ENCODE measurements around the gene JPH4. TPM values are rescaled to one million over a fixed set of nuclear protein-coding genes. Genes with fewer than 3 reads are reported as not detected.

Gene JPH4
- total and polyA plus RNA-seq, 2 of the 8 experiments (the other 6 are each of a cell fraction or from before 2014, with no cell fraction given) = 23.9 to 46.7 TPM

- no peak for TF ChIP-seq CHD7 (IDR thresholded peaks at IDR 0.05; ENCODE audit: insufficient replicate concordance, low read length)
- no peak for TF ChIP-seq SP2 (IDR thresholded peaks at IDR 0.05; ENCODE audit: low read length)
- TF ChIP-seq EP300 (IDR thresholded peaks at IDR 0.05; ENCODE audit: borderline replicate concordance in 1 of 2, low read depth in 2 of 2, low read length in 2 of 2) = no peak
- TF ChIP-seq GTF2F1 (IDR thresholded peaks at IDR 0.05; ENCODE audit: borderline replicate concordance, low read depth, low read length) = no peak
- TF ChIP-seq BRCA1 (IDR thresholded peaks at IDR 0.05; ENCODE audit: low read depth, low read length) = no peak
- TF ChIP-seq E2F6 (IDR thresholded peaks at IDR 0.05) = no peak
- TF ChIP-seq YY1 (IDR thresholded peaks at IDR 0.05; ENCODE audit: low read depth, low read length) = no peak
- no peak for TF ChIP-seq CBX5 (IDR thresholded peaks at IDR 0.05; ENCODE audit: low read depth, low read length)
- no peak for TF ChIP-seq TAF7 (optimal IDR thresholded peaks at IDR 0.05; ENCODE audit: borderline replicate concordance, low read depth, low read length)
- no peak for TF ChIP-seq TAF1 (IDR thresholded peaks at IDR 0.05; ENCODE audit: low read depth, low read length)
- no peak for TF ChIP-seq BACH1 (IDR thresholded peaks at IDR 0.05; ENCODE audit: low read length)
- TF ChIP-seq JUN (IDR thresholded peaks at IDR 0.05; ENCODE audit: low read depth, low read length) = no peak
Observed at GRCh38 chr14:23572836-23573235, 5.8 kb downstream of the JPH4 start (continued).

All from H1 (cell line).